Endodermal cell (in vitro differentiated cells): Measurements from ENCODE around the gene FASN. TPM values are rescaled to one million over a fixed set of nuclear protein-coding genes. Genes with fewer than 3 reads are reported as not detected.

ENCODE experiments used
- DNase-seq: peaks from one replicate; pipeline ENCODE4 v3.0.0-alpha.2; 2017
- H3K27ac ChIP-seq: 2 replicates; pipeline ENCODE4 v1.5.1; 2013; ENCODE audit warnings: mild to moderate bottlenecking, low read depth, low read length, moderate library complexity
- H3K27me3 ChIP-seq: 2 replicates; pipeline ENCODE4 v1.6.1; 2013; ENCODE audit warnings: mild to moderate bottlenecking, low read length, moderate library complexity; ENCODE audit not compliant: insufficient read depth, control insufficient read depth, poor library complexity, severe bottlenecking
- H3K36me3 ChIP-seq: 2 replicates; pipeline ENCODE4 v1.7.0; 2013; ENCODE audit warnings: mild to moderate bottlenecking, low read length, moderate library complexity; ENCODE audit not compliant: control insufficient read depth, insufficient read depth
- H3K4me1 ChIP-seq: one replicate; pipeline ENCODE4 v1.7.0; 2013; ENCODE audit warnings: low read length; ENCODE audit not compliant: control insufficient read depth, insufficient read depth
- H3K4me3 ChIP-seq: 2 replicates; pipeline ENCODE4 v1.5.1; 2013; ENCODE audit warnings: mild to moderate bottlenecking, low read length, moderate library complexity
- H3K9ac ChIP-seq: 2 replicates; pipeline ENCODE4 v1.6.1; 2013; ENCODE audit warnings: mild to moderate bottlenecking, low read length, moderate library complexity; ENCODE audit not compliant: poor library complexity, severe bottlenecking; ENCODE audit errors: extremely low read depth
- H3K9me3 ChIP-seq: 2 replicates; pipeline ENCODE4 v1.6.1; 2013; ENCODE audit warnings: mild to moderate bottlenecking, low read length, moderate library complexity; ENCODE audit not compliant: control insufficient read depth
- H3K27ac Mint-ChIP-seq: 2 replicates; pipeline ENCODE4 v1.8.0; 2020; ENCODE audit warnings: mixed read lengths
- H3K27me3 Mint-ChIP-seq: 2 replicates; pipeline ENCODE4 v1.8.0; 2021; ENCODE audit warnings: mild to moderate bottlenecking, mixed read lengths; ENCODE audit not compliant: insufficient read depth
- H3K36me3 Mint-ChIP-seq: 2 replicates; pipeline ENCODE4 v1.8.0; 2020; ENCODE audit warnings: low read depth, mixed read lengths
- H3K4me1 Mint-ChIP-seq: 2 replicates; pipeline ENCODE4 v1.8.0; 2020; ENCODE audit warnings: mixed read lengths
- H3K4me3 Mint-ChIP-seq: 2 replicates; pipeline ENCODE4 v1.8.0; 2020; ENCODE audit warnings: mild to moderate bottlenecking, moderate library complexity, mixed read lengths
- H3K9me3 Mint-ChIP-seq: 2 replicates; pipeline ENCODE4 v1.8.0; 2020; ENCODE audit warnings: mild to moderate bottlenecking, mixed read lengths
- CTCF ChIP-seq: fragments of 200-600 bp; sonication (generic); conservative IDR thresholded peaks from 2 replicates; pipeline ENCODE4 v1.5.0; 2021; ENCODE audit warnings: antibody characterized with exemption, mild to moderate bottlenecking
- WGBS, 2 experiments: methylation state at CpG; one replicate each; pipeline versions ENCODE4 v1.1.5 to v1.1.7; 2013; ENCODE audit warnings: missing lambda C conversion rate in 2 of 2, mixed read lengths in 1 of 2; ENCODE audit not compliant: insufficient coverage in 1 of 2, insufficient read length in 1 of 2; 5-methylcytosine and 5-hydroxymethylcytosine counted together
- total RNA-seq, 2 donors: library from RNA; stranded (reverse); fragmentation: NEBNext Ultra II Directional in 1 of 2; extraction: Animal tissue kit (Norgen Biotek cat#: 25700) in 1 of 2; gene quantifications; 2 replicates in 1 of 2; 3 replicates in 1 of 2; pipeline ENCODE4 v1.2.1, GENCODE V29; 2021

FASN gene
- total RNA-seq, 2 donors from 2014 or later: 371 to 498 TPM

GRCh38 chr17:82110298-82110697 lies 12.3 kb upstream of the FASN start:
- 87 to 100% methylated on average over 2 to 3 of the region's 3 CpGs for WGBS, 2 experiments
- H3K27ac ChIP-seq: no peak overlapping the region
- DNase-seq: no peak
- Mint-ChIP-seq H3K4me3 (no peak overlapping the region), H3K9me3 (no peaks in the 10 kb centered on the region), H3K27ac (no peak overlapping the region), H3K36me3 (peaks cover 42% of the 10 kb centered on the region), H3K27me3 (peaks cover 7% of the 10 kb centered on the region), H3K4me1 (peaks cover 15% of the 10 kb centered on the region)
- peaks cover 6% of the 10 kb centered on the region for H3K36me3 ChIP-seq
- no peak overlapping the region for H3K4me3 ChIP-seq
- H3K27me3 ChIP-seq: no peaks in the 10 kb centered on the region
- H3K9me3 ChIP-seq: no peaks in the 10 kb centered on the region
- no peak for TF ChIP-seq CTCF
- no peak overlapping the region for H3K9ac ChIP-seq
- H3K4me1 ChIP-seq: peaks cover 8% of the 10 kb centered on the region

GRCh38 chr17:82108961-82109475 lies 11.0 kb upstream of the FASN start:
- TF ChIP-seq CTCF: no peak
- Mint-ChIP-seq H3K27me3 (peaks cover 7% of the 10 kb centered on the region), H3K27ac (no peak overlapping the region), H3K9me3 (no peaks in the 10 kb centered on the region), H3K4me3 (no peak overlapping the region), H3K4me1 (peaks cover 19% of the 10 kb centered on the region), H3K36me3 (peaks cover 41% of the 10 kb centered on the region)
- Histone ChIP-seq H3K4me1 (peaks cover 12% of the 10 kb centered on the region), H3K27ac (no peak overlapping the region), H3K4me3 (no peak overlapping the region), H3K9me3 (no peaks in the 10 kb centered on the region), H3K36me3 (peaks cover 6% of the 10 kb centered on the region), H3K9ac (no peak overlapping the region), H3K27me3 (no peaks in the 10 kb centered on the region)
- DNase-seq: no peak
- whole genome bisulfite sequencing, 2 experiments: 95 to 96% methylated on average over 14 of the region's 14 CpGs

- Mint-ChIP-seq H3K27me3 (peaks cover 7% of the 10 kb centered on the region), H3K36me3 (peaks cover 36% of the 10 kb centered on the region), H3K4me1 (peaks cover 22% of the 10 kb centered on the region), H3K4me3 (no peak overlapping the region), H3K9me3 (no peaks in the 10 kb centered on the region), H3K27ac (no peak overlapping the region)
- H3K4me3 ChIP-seq: no peak overlapping the region
- 90 to 95% methylated on average over 16 to 19 of the region's 19 CpGs for WGBS, 2 experiments
- no peak overlapping the region for H3K9ac ChIP-seq
- no peak for DNase-seq
- H3K9me3 ChIP-seq: no peaks in the 10 kb centered on the region
- TF ChIP-seq CTCF: no peak
- peaks cover 6% of the 10 kb centered on the region for H3K36me3 ChIP-seq
- H3K4me1 ChIP-seq: peaks cover 17% of the 10 kb centered on the region
- no peaks in the 10 kb centered on the region for H3K27me3 ChIP-seq
- H3K27ac ChIP-seq: no peak overlapping the region
These were observed 10.5 kb upstream of the FASN start for GRCh38 chr17:82108496-82108945.
